ENCODE results near the gene ZSCAN5A. TPM values are rescaled to one million over a fixed set of nuclear protein-coding genes. Genes with fewer than 3 reads are reported as not detected.
A peak's percentile ranks its signal among the peaks of the same experiment; 100 is the strongest.

Gene ZSCAN5A
- total RNA-seq, 3 donors from 2014 or later (not counting 1 experiment from before 2014, with no cell fraction given): 6.7 to 10.2 (median 7.9) TPM

DNA sequence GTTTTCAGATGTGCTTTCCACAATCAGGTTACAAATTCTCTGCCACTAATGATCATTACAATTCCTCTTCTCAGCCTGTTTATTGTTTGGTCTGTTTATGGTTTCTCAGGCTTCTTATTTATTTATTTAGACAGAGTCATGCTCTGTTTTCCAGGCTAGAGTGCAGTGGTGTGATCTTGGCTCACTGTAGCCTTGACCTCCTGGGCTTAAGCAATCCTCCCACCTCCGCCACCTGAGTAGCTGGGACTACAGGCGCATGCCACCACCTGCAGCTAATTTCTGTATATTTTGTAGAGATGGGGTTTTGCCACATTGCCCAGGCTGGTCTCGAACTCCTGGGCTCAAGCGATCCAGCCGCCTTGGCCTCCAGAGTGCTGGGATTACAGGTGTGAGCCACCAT is 2.1 kb upstream of the ZSCAN5A start:
- Histone ChIP-seq H3K9me3 (ENCODE audit: control insufficient read depth, insufficient read depth, low read length) (no peaks in the 10 kb centered on the region), H3K4me1 (ENCODE audit: control insufficient read depth, insufficient read depth, low read length) (peaks cover 13% of the 10 kb centered on the region), H3K4me3 (ENCODE audit: low read length) (no peak overlapping the region), H3K27me3 (ENCODE audit: control insufficient read depth, insufficient read depth, low read length) (no peaks in the 10 kb centered on the region), H3K27ac (ENCODE audit: low read length) (no peak overlapping the region), H3K36me3 (ENCODE audit: control insufficient read depth, insufficient read depth, low read length) (no peaks in the 10 kb centered on the region)
- Mint-ChIP-seq H3K36me3 (no peaks in the 10 kb centered on the region), H3K27ac (peak overlapping the region in 1 of 2 donors; percentile 97), H3K4me3 (peak overlapping the region; percentile 28), H3K27me3 (ENCODE audit: low read depth in 2 of 2) (peaks cover under 1 to 8% of the 10 kb centered on the region in 2 donors), H3K9me3 (no peaks in the 10 kb centered on the region), H3K4me1 (peaks cover 21 to 35% of the 10 kb centered on the region in 2 donors)
- intact Hi-C loops (cut with micrococcal nuclease): loop anchor here (10.0 kb wide), 1 partner anchor 662 kb away; the partner anchor contains the start of gene U2AF2
- DNase-seq (no peak), ATAC-seq (no peak)
- TF ChIP-seq, protein P1, sequence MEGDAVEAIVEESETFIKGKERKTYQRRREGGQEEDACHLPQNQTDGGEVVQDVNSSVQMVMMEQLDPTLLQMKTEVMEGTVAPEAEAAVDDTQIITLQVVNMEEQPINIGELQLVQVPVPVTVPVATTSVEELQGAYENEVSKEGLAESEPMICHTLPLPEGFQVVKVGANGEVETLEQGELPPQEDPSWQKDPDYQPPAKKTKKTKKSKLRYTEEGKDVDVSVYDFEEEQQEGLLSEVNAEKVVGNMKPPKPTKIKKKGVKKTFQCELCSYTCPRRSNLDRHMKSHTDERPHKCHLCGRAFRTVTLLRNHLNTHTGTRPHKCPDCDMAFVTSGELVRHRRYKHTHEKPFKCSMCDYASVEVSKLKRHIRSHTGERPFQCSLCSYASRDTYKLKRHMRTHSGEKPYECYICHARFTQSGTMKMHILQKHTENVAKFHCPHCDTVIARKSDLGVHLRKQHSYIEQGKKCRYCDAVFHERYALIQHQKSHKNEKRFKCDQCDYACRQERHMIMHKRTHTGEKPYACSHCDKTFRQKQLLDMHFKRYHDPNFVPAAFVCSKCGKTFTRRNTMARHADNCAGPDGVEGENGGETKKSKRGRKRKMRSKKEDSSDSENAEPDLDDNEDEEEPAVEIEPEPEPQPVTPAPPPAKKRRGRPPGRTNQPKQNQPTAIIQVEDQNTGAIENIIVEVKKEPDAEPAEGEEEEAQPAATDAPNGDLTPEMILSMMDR (IDR thresholded peaks at IDR 0.05): no peak
- 100% methylated on average over 4 of the region's 5 CpGs for WGBS (ENCODE audit: insufficient coverage)

DNA sequence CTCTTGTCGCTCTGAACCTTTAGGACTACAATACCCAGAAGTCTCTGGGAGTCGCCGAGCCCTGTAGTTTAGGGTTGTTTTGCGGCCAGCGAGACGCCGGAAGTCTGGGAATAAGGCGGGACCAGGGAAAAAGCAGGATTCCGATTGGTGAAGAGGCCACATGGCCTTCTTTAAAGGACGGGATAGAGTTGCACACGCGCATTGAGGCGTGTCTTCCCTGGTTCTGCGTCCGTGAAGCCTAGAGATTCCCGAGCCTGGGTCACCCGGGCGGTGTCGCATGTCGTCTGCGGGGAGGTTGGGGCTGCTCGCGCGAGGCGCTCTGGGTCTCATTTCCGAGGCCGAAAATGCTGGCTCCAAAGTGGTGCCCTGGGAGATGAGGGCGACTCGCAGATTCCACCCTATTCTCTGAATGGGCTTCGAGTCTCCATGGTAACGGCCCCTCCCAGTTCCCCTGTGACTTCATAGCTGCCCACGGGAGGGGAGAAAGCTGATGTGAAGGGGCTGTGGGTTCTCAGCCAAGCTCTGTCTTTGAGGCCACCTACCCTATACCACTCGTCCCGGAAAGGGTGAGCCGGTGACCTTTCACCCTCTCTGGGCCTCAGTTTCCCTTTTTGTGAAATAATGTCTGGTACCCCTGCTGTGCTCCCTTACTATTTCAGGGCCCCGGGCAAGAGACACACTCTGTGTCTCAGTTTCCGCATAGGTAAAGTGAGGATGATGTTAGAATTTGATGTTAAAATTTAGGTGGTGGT is 614 bp upstream of the ZSCAN5A start:
- DNase-seq: peak; percentile 82 to 97
- no peaks in the 10 kb centered on the region for H3K9me3 Mint-ChIP-seq
- peaks cover 13% of the 10 kb centered on the region for H3K4me1 ChIP-seq (ENCODE audit: control insufficient read depth, insufficient read depth, low read length)
- H3K36me3 Mint-ChIP-seq: no peaks in the 10 kb centered on the region
- H3K4me3 ChIP-seq (ENCODE audit: low read length): peak overlapping the region; percentile 77
- no peaks in the 10 kb centered on the region for H3K9me3 ChIP-seq (ENCODE audit: control insufficient read depth, insufficient read depth, low read length)
- intact Hi-C loops (cut with micrococcal nuclease): loop anchor here (1.0 to 10.0 kb wide), 3 partner anchors 174 to 660 kb away; partner anchors contain the start of genes U2AF2, ZNF444 and ZNF787
- peaks cover 0 to 7% of the 10 kb centered on the region in 2 donors for H3K27me3 Mint-ChIP-seq (ENCODE audit: low read depth in 2 of 2)
- H3K27me3 ChIP-seq (ENCODE audit: control insufficient read depth, insufficient read depth, low read length): no peaks in the 10 kb centered on the region
- TF ChIP-seq, protein P1 (IDR thresholded peaks at IDR 0.05): no peak
- peak overlapping the region; percentile 98 for H3K4me3 Mint-ChIP-seq
- no peaks in the 10 kb centered on the region for H3K36me3 ChIP-seq (ENCODE audit: control insufficient read depth, insufficient read depth, low read length)
- H3K27ac Mint-ChIP-seq: peak overlapping the region; percentile 97 to 98
- 2% methylated on average over 36 of the region's 37 CpGs for WGBS (ENCODE audit: insufficient coverage)
- H3K4me1 Mint-ChIP-seq: peaks cover 21 to 35% of the 10 kb centered on the region in 2 donors
- H3K27ac ChIP-seq (ENCODE audit: low read length): peak overlapping the region; percentile 94
- ATAC-seq: peak; percentile 75 to 87 (median 81)

DNA sequence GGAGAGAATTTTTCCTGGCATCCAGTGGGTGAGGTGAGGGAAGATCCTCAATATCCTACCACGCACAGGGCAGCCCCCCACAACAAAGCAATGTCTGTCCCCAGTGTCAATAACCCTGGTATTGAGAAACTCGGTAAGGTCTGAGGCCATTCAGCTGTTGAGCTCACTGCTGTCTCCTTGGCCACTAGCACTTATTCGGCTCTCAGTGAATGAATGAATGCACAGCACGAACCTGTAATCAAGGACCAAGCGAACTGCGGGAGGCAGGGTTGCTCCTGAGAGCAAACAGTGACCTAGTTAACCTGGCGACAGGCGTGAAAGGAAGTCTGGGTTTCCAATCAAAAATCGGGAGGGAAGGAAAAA is 640 bp downstream of the ZSCAN5A start:
- peaks cover 21 to 40% of the 10 kb centered on the region in 2 donors for H3K4me1 Mint-ChIP-seq
- ATAC-seq (no peak), DNase-seq (no peak)
- TF ChIP-seq, protein P1 (IDR thresholded peaks at IDR 0.05): no peak
- peaks cover 13% of the 10 kb centered on the region for H3K4me1 ChIP-seq (ENCODE audit: control insufficient read depth, insufficient read depth, low read length)
- H3K9me3 Mint-ChIP-seq: no peaks in the 10 kb centered on the region
- H3K27me3 Mint-ChIP-seq (ENCODE audit: low read depth in 2 of 2): no peaks in the 10 kb centered on the region
- H3K4me3 ChIP-seq (ENCODE audit: low read length): peak overlapping the region; percentile 77
- peak overlapping the region; percentile 97 to 98 for H3K27ac Mint-ChIP-seq
- H3K36me3 Mint-ChIP-seq: no peaks in the 10 kb centered on the region
- H3K27ac ChIP-seq (ENCODE audit: low read length): peak overlapping the region; percentile 94
- intact Hi-C loops (cut with micrococcal nuclease): loop anchor here (1.0 to 10.0 kb wide), 2 partner anchors 79 to 659 kb away; partner anchors contain the start of genes U2AF2 and ZNF582
- H3K27me3 ChIP-seq (ENCODE audit: control insufficient read depth, insufficient read depth, low read length): no peaks in the 10 kb centered on the region
- H3K36me3 ChIP-seq (ENCODE audit: control insufficient read depth, insufficient read depth, low read length): no peaks in the 10 kb centered on the region
- WGBS (ENCODE audit: insufficient coverage): under 1% methylated on average over 9 of the region's 9 CpGs
- H3K9me3 ChIP-seq (ENCODE audit: control insufficient read depth, insufficient read depth, low read length): no peaks in the 10 kb centered on the region
- peak overlapping the region; percentile 98 for H3K4me3 Mint-ChIP-seq
